H7 (cell line): ENCODE data around the gene CCL14. TPM values are rescaled to one million over a fixed set of nuclear protein-coding genes. Genes with fewer than 3 reads are reported as not detected.
"Not testable (repeated sequence)": the region's sequence is repeated elsewhere in the genome, so short reads cannot be mapped to it uniquely, and the experiment has no call there.

Experiments used
- DNase-seq: peaks from one replicate; pipeline ENCODE4 v3.0.0; 2012
- H3K27me3 ChIP-seq: 2 replicates; pipeline ENCODE4 v1.6.0; 2011; ENCODE audit warnings: mild to moderate bottlenecking, low read length; ENCODE audit not compliant: control insufficient read depth, insufficient read depth
- H3K36me3 ChIP-seq: replicated peaks from 2 replicates; pipeline ENCODE4 v1.5.1; 2011; ENCODE audit warnings: low read length; ENCODE audit not compliant: control insufficient read depth, insufficient read depth
- H3K4me3 ChIP-seq: 2 replicates; pipeline ENCODE4 v1.5.1; 2011; ENCODE audit warnings: low read depth, mild to moderate bottlenecking, control low read depth, low read length, moderate library complexity; ENCODE audit not compliant: insufficient read depth
- total RNA-seq: library from RNA; depleted of rRNA; stranded (reverse); fragments of >200 nt; shearing (Covaris generic); gene quantifications from 2 replicates; pipeline ENCODE4 v1.2.3, GENCODE V29; 2014

CCL14 gene
- total RNA-seq, 1 experiment from 2014 or later = not detected

- Histone ChIP-seq H3K27me3 (no peaks in the 10 kb centered on the region), H3K4me3 (no peak overlapping the region), H3K36me3 (no peaks in the 10 kb centered on the region)
- no peak for DNase-seq
Measured at GRCh38 chr17:36001862-36002603, 15.5 kb upstream of the CCL14 start.

GRCh38 chr17:36001110-36001771 is 14.7 kb upstream of the CCL14 start, which contains the start of gene CCL15:
CCL15 (minus strand) TSS chr17:36001553; CDS start chr17:36001492, 61 bp downstream.
- no peak for DNase-seq
- Histone ChIP-seq H3K4me3 (no peak within 1 kb of the TSS), H3K27me3 (no peaks in the 10 kb centered on the region), H3K36me3 (no peaks in the 10 kb centered on the region)

DNA sequence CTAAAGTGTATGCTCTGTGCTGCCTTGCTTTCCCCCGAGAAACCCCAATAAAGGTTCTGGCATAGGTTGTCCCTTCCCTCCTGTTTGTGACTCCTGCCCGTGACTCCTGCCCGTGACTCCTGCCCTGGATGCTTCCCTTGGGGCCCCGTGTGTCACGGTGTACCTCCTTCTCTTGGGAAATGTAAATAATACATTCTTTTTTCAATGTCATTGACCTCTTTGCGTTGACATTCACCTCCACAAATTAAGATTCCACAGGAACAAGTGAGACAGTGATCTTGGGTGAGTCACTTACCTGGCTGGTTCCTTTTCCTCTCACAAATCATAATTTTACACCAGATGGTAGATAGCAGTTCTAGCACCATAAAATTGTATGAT is 14.2 kb upstream of the CCL14 start:
- no peak for DNase-seq
- Histone ChIP-seq H3K4me3 (no peak overlapping the region), H3K27me3 (no peaks in the 10 kb centered on the region), H3K36me3 (no peaks in the 10 kb centered on the region)

- no peak for DNase-seq
- H3K27me3 ChIP-seq = no peaks in the 10 kb centered on the region
- H3K4me3 ChIP-seq = no peak overlapping the region
- no peaks in the 10 kb centered on the region for H3K36me3 ChIP-seq
Measured at GRCh38 chr17:35998756-35999155, 12.2 kb upstream of the CCL14 start.

- no peak for DNase-seq
- H3K27me3 ChIP-seq = no peaks in the 10 kb centered on the region
- H3K36me3 ChIP-seq = no peaks in the 10 kb centered on the region
- H3K4me3 ChIP-seq = no peak overlapping the region
Measured at GRCh38 chr17:35998018-35998545, 11.6 kb upstream of the CCL14 start.

- H3K4me3 ChIP-seq, DNase-seq, H3K27me3 ChIP-seq, H3K36me3 ChIP-seq: not testable (repeated sequence)
Measured at GRCh38 chr17:35995346-35995745, 8.8 kb upstream of the CCL14 start.

- no peaks in the 10 kb centered on the region for H3K27me3 ChIP-seq
- H3K36me3 ChIP-seq = no peaks in the 10 kb centered on the region
- no peak overlapping the region for H3K4me3 ChIP-seq
- DNase-seq = no peak
Measured at GRCh38 chr17:35991075-35991474, 4.5 kb upstream of the CCL14 start.

GRCh38 chr17:35988164-35988563 is 1.6 kb upstream of the CCL14 start:
- no peaks in the 10 kb centered on the region for H3K36me3 ChIP-seq
- no peak for DNase-seq
- H3K27me3 ChIP-seq = no peaks in the 10 kb centered on the region

DNA sequence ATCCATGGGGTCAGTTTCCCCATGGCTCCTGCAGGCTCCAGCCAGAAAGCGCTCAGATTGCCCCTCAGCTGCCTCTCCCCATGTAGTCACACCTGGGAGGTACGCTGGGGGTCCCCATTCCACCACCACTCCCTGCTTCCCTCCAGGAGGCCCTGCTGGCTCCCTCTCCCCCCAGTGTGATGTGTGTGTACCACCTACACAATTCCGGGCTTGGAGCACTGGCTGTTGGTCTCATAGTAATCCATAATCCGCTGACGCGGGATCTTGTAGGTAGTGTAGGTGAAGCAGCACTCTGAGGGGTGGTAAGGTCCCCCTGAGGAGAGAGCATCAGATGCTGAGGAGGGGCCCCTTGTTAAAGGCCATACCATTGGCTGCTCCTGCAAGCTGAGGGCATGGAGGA is 2.4 kb downstream of the CCL14 start:
- Histone ChIP-seq H3K4me3 (no peak overlapping the region), H3K36me3 (no peaks in the 10 kb centered on the region), H3K27me3 (no peaks in the 10 kb centered on the region)
- DNase-seq = no peak

More at GRCh38 chr17:35988164-35988563, 1.6 kb upstream of the CCL14 start:
- no peak overlapping the region for H3K4me3 ChIP-seq

- H3K36me3 ChIP-seq = no peaks in the 10 kb centered on the region
- no peak for DNase-seq
- H3K27me3 ChIP-seq = no peaks in the 10 kb centered on the region
- H3K4me3 ChIP-seq = no peak overlapping the region
Measured at GRCh38 chr17:35982409-35983191, 3.9 kb downstream of the CCL14 start.

DNA sequence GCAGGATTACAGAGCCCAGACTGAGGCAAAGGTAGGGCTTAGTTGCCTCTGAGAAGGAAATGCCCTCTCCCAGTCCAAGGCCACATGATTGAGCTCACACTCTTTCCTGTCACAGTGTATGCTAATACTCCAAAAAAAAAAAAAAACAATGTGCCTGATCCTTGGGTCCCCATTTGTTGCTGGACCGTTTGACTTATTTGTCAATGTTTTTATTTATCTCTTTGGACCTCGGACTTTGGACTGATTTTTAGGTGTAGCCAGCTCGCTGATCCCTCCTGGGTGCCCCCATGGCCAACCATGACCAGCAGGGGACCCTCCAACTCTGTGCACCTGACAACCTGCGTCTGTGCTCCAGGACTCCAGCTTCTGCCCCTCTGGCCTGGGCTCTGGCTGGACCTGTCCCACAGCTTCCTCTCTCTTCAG is 4.6 kb downstream of the CCL14 start:
- Histone ChIP-seq H3K36me3 (no peaks in the 10 kb centered on the region), H3K4me3 (no peak overlapping the region), H3K27me3 (no peaks in the 10 kb centered on the region)
- no peak for DNase-seq

- DNase-seq = no peak
- Histone ChIP-seq H3K27me3 (no peaks in the 10 kb centered on the region), H3K4me3 (no peak within 1 kb of the TSS), H3K36me3 (no peaks in the 10 kb centered on the region)
Measured at GRCh38 chr17:35981246-35981645, 5.3 kb downstream of the CCL14 start, which contains the start of gene CCL16. CCL16 (minus strand) TSS chr17:35981497; CDS start chr17:35981420, 77 bp downstream.

- DNase-seq = no peak
- no peaks in the 10 kb centered on the region for H3K27me3 ChIP-seq
- H3K4me3 ChIP-seq = no peak overlapping the region
- no peaks in the 10 kb centered on the region for H3K36me3 ChIP-seq
Measured at GRCh38 chr17:35978346-35978745, 8.2 kb downstream of the CCL14 start.

GRCh38 chr17:35977509-35977908 is 9.0 kb downstream of the CCL14 start:
- Histone ChIP-seq H3K36me3 (no peaks in the 10 kb centered on the region), H3K4me3 (no peak overlapping the region), H3K27me3 (no peaks in the 10 kb centered on the region)
- no peak for DNase-seq
